ENCODE results near the gene C16orf74. TPM values are rescaled to one million over a fixed set of nuclear protein-coding genes. Genes with fewer than 3 reads are reported as not detected.
A peak's percentile ranks its signal among the peaks of the same experiment; 100 is the strongest.

C16orf74 gene
- total and polyA plus RNA-seq, 2 of the 13 experiments (the other 11 are each of a cell fraction or from before 2014, with no cell fraction given) = 0.13 to 0.29 TPM

DNA sequence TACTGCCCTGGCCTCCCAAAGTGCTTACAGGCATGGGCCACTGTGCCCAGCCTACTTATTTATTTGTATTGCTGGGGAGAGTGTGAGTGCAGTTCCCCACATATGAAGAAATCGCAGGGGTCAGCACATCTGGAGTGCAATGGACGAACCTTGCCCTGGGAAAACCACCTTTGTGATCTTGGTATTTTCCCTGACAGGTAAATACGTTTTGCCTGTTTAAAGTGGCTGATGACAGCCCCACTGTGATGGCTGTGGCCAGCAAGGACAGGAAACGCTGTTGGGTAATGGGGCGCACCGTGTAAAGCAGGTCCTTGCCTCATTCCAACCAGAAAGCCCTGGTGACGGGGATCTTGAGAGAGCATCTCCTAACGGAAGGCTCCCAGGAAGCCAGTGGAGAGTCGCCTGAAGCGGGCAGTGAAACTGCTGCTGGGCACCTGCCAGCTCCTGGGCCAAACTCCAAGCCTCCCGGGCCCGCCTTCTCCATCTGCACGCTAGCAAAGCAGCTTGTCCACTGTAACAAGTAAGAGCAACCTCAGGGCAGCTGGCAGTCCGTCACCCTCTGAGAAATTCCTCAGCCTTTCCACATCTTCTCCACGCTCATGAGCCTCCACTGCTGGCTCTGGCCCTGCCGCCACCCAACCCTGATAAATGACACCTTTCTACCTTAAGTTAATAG, 30.9 kb upstream of the C16orf74 start (continued):
- TF ChIP-seq, protein P1, sequence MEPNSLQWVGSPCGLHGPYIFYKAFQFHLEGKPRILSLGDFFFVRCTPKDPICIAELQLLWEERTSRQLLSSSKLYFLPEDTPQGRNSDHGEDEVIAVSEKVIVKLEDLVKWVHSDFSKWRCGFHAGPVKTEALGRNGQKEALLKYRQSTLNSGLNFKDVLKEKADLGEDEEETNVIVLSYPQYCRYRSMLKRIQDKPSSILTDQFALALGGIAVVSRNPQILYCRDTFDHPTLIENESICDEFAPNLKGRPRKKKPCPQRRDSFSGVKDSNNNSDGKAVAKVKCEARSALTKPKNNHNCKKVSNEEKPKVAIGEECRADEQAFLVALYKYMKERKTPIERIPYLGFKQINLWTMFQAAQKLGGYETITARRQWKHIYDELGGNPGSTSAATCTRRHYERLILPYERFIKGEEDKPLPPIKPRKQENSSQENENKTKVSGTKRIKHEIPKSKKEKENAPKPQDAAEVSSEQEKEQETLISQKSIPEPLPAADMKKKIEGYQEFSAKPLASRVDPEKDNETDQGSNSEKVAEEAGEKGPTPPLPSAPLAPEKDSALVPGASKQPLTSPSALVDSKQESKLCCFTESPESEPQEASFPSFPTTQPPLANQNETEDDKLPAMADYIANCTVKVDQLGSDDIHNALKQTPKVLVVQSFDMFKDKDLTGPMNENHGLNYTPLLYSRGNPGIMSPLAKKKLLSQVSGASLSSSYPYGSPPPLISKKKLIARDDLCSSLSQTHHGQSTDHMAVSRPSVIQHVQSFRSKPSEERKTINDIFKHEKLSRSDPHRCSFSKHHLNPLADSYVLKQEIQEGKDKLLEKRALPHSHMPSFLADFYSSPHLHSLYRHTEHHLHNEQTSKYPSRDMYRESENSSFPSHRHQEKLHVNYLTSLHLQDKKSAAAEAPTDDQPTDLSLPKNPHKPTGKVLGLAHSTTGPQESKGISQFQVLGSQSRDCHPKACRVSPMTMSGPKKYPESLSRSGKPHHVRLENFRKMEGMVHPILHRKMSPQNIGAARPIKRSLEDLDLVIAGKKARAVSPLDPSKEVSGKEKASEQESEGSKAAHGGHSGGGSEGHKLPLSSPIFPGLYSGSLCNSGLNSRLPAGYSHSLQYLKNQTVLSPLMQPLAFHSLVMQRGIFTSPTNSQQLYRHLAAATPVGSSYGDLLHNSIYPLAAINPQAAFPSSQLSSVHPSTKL (CRISPR knock-in tag; IDR thresholded peaks at IDR 0.05) = peak; percentile 26; the same call in 1 of the 2 replicates
- TF ChIP-seq KLF12 (CRISPR knock-in tag; IDR thresholded peaks at IDR 0.05; ENCODE audit: borderline replicate concordance) = no peak
- TF ChIP-seq SALL1 (CRISPR knock-in tag; IDR thresholded peaks at IDR 0.05) = 0 out of 2 replicates have a peak, but pooled peaks have one; percentile 18
- TF ChIP-seq, protein P2, sequence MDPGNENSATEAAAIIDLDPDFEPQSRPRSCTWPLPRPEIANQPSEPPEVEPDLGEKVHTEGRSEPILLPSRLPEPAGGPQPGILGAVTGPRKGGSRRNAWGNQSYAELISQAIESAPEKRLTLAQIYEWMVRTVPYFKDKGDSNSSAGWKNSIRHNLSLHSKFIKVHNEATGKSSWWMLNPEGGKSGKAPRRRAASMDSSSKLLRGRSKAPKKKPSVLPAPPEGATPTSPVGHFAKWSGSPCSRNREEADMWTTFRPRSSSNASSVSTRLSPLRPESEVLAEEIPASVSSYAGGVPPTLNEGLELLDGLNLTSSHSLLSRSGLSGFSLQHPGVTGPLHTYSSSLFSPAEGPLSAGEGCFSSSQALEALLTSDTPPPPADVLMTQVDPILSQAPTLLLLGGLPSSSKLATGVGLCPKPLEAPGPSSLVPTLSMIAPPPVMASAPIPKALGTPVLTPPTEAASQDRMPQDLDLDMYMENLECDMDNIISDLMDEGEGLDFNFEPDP (CRISPR knock-in tag; conservative IDR thresholded peaks at IDR 0.05) = no peak
- TF ChIP-seq, protein P3, sequence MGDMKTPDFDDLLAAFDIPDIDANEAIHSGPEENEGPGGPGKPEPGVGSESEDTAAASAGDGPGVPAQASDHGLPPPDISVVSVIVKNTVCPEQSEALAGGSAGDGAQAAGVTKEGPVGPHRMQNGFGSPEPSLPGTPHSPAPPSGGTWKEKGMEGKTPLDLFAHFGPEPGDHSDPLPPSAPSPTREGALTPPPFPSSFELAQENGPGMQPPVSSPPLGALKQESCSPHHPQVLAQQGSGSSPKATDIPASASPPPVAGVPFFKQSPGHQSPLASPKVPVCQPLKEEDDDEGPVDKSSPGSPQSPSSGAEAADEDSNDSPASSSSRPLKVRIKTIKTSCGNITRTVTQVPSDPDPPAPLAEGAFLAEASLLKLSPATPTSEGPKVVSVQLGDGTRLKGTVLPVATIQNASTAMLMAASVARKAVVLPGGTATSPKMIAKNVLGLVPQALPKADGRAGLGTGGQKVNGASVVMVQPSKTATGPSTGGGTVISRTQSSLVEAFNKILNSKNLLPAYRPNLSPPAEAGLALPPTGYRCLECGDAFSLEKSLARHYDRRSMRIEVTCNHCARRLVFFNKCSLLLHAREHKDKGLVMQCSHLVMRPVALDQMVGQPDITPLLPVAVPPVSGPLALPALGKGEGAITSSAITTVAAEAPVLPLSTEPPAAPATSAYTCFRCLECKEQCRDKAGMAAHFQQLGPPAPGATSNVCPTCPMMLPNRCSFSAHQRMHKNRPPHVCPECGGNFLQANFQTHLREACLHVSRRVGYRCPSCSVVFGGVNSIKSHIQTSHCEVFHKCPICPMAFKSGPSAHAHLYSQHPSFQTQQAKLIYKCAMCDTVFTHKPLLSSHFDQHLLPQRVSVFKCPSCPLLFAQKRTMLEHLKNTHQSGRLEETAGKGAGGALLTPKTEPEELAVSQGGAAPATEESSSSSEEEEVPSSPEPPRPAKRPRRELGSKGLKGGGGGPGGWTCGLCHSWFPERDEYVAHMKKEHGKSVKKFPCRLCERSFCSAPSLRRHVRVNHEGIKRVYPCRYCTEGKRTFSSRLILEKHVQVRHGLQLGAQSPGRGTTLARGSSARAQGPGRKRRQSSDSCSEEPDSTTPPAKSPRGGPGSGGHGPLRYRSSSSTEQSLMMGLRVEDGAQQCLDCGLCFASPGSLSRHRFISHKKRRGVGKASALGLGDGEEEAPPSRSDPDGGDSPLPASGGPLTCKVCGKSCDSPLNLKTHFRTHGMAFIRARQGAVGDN (CRISPR knock-in tag; IDR thresholded peaks at IDR 0.05) = peak; percentile 42; the same call in 1 of the 2 replicates
- TF ChIP-seq MXD4 (CRISPR knock-in tag; IDR thresholded peaks at IDR 0.05) = no peak
- peak; percentile 94 for TF ChIP-seq ZBTB38 (CRISPR knock-in tag; IDR thresholded peaks at IDR 0.05)
- TF ChIP-seq, protein P4, sequence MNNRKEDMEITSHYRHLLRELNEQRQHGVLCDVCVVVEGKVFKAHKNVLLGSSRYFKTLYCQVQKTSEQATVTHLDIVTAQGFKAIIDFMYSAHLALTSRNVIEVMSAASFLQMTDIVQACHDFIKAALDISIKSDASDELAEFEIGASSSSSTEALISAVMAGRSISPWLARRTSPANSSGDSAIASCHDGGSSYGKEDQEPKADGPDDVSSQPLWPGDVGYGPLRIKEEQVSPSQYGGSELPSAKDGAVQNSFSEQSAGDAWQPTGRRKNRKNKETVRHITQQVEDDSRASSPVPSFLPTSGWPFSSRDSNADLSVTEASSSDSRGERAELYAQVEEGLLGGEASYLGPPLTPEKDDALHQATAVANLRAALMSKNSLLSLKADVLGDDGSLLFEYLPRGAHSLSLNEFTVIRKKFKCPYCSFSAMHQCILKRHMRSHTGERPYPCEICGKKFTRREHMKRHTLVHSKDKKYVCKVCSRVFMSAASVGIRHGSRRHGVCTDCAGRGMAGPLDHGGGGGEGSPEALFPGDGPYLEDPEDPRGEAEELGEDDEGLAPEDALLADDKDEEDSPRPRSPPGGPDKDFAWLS (CRISPR knock-in tag; IDR thresholded peaks at IDR 0.05; ENCODE audit: borderline replicate concordance) = no peak
- TF ChIP-seq ERF (CRISPR knock-in tag; IDR thresholded peaks at IDR 0.05) = no peak
- TF ChIP-seq, protein P5, sequence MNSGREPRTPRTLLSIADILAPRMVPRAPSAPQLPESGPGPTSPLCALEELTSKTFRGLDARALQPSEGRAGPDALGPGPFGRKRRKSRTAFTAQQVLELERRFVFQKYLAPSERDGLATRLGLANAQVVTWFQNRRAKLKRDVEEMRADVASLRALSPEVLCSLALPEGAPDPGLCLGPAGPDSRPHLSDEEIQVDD (CRISPR knock-in tag; IDR thresholded peaks at IDR 0.05; ENCODE audit: borderline replicate concordance) = no peak
- TF ChIP-seq TBX2 (CRISPR knock-in tag; IDR thresholded peaks at IDR 0.05; ENCODE audit: borderline replicate concordance) = peak; percentile 25; the same call in 1 of the 2 replicates
- TF ChIP-seq, protein P6, sequence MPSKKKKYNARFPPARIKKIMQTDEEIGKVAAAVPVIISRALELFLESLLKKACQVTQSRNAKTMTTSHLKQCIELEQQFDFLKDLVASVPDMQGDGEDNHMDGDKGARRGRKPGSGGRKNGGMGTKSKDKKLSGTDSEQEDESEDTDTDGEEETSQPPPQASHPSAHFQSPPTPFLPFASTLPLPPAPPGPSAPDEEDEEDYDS (CRISPR knock-in tag; IDR thresholded peaks at IDR 0.05) = no peak
- no peak for TF ChIP-seq ZNF382 (CRISPR knock-in tag; IDR thresholded peaks at IDR 0.05; ENCODE audit: borderline replicate concordance)
- TF ChIP-seq ZNF30 (CRISPR knock-in tag; IDR thresholded peaks at IDR 0.05) = no peak
- peak; percentile 81 to 91 for TF ChIP-seq MAFK (conservative IDR thresholded peaks at IDR 0.05 in 1 of 2, IDR thresholded peaks at IDR 0.05 in 1 of 2; ENCODE audit: low read length in 2 of 2)
- TF ChIP-seq FOXA3 (CRISPR knock-in tag; IDR thresholded peaks at IDR 0.05) = 0 out of 2 replicates have a peak, but pooled peaks have one; percentile 6
